H1 (cell line): ENCODE data around the gene SCN8A. TPM values are rescaled to one million over a fixed set of nuclear protein-coding genes. Genes with fewer than 3 reads are reported as not detected.

Experiments
- CTCF ChIA-PET: fragments of 300-600 bp; sonication (Branson Sonifier 250); formaldehyde crosslinking; loops from one replicate; lab custom pipeline; 2021; ENCODE audit not compliant: partially characterized antibody; lab: Charles Lee
- POLR2A ChIA-PET: fragments of 300-600 bp; sonication (Branson Sonifier 250); formaldehyde crosslinking; loops from one replicate; lab custom pipeline; 2021; ENCODE audit warnings: inconsistent platforms; ENCODE audit not compliant: partially characterized antibody; lab: Charles Lee
- DNase-seq, 2 experiments: peaks; one replicate each; pipeline versions ENCODE4 v3.0.0 to v3.0.0-alpha.2; 2010 to 2022; ENCODE audit warnings: low spot score in 2 of 2, low read depth in 1 of 2, mixed read lengths in 1 of 2
- FAIRE-seq: peaks from 2 replicates; lab custom pipeline; 2011; peaks lifted over from hg19 to GRCh38; lab: Jason Lieb, UNC
- H2AFZ ChIP-seq: 2 replicates; pipeline ENCODE4 v1.8.1; 2012; ENCODE audit warnings: low read length, inconsistent platforms
- H2AK5ac ChIP-seq: 2 replicates; pipeline ENCODE4 v1.6.1; 2013; ENCODE audit warnings: low read depth, low read length
- H2BK120ac ChIP-seq: replicated peaks from 2 replicates; pipeline ENCODE3; 2013; ENCODE audit warnings: low read depth, low read length, inconsistent platforms
- H2BK12ac ChIP-seq: 2 replicates; pipeline ENCODE4 v1.6.1; 2013; ENCODE audit warnings: low read depth, low read length
- H2BK15ac ChIP-seq: 2 replicates; pipeline ENCODE4 v1.6.1; 2013; ENCODE audit warnings: low read length
- H2BK20ac ChIP-seq: 2 replicates; pipeline ENCODE4 v1.6.1; 2013; ENCODE audit warnings: low read length
- H2BK5ac ChIP-seq: 2 replicates; pipeline ENCODE4 v1.6.1; 2013; ENCODE audit warnings: low read depth, low read length
- H3K14ac ChIP-seq: 2 replicates; pipeline ENCODE4 v1.6.1; 2013; ENCODE audit warnings: inconsistent platforms; ENCODE audit not compliant: insufficient read length
- H3K18ac ChIP-seq: 2 replicates; pipeline ENCODE4 v1.6.1; 2013; ENCODE audit warnings: low read length; ENCODE audit errors: extremely low read depth
- H3K23ac ChIP-seq: 2 replicates; pipeline ENCODE4 v1.6.1; 2013; ENCODE audit warnings: inconsistent platforms; ENCODE audit not compliant: insufficient read length
- H3K23me2 ChIP-seq: 2 replicates; pipeline ENCODE4 v1.6.1; 2013; ENCODE audit warnings: low read depth, low read length
- H3K27ac ChIP-seq: 2 replicates; pipeline ENCODE4 v1.6.1; 2011; ENCODE audit warnings: low read depth, low read length, inconsistent platforms
- H3K27me3 ChIP-seq, 4 experiments: replicated peaks in 1 of 4; 1 replicate in 1 of 4; 2 replicates in 3 of 4; pipeline versions ENCODE4 v1.6.1 to v1.8.1; 2011 to 2013; ENCODE audit warnings: low read length in 3 of 4, mild to moderate bottlenecking in 3 of 4, inconsistent platforms in 2 of 4, mixed read lengths in 2 of 4, moderate library complexity in 1 of 4; ENCODE audit not compliant: control insufficient read depth in 3 of 4, insufficient read depth in 3 of 4; ENCODE audit errors: extremely low read depth in 1 of 4
- H3K36me3 ChIP-seq, 4 experiments: 2 replicates each; pipeline versions ENCODE4 v1.6.1 to v1.8.1; 2011 to 2013; ENCODE audit warnings: mild to moderate bottlenecking in 4 of 4, low read length in 3 of 4, moderate library complexity in 2 of 4, control low read depth in 1 of 4, inconsistent platforms in 1 of 4; ENCODE audit not compliant: insufficient read depth in 4 of 4, control insufficient read depth in 2 of 4
- H3K4ac ChIP-seq: replicated peaks from 2 replicates; pipeline ENCODE3; 2013; ENCODE audit warnings: low read length, low read depth, mixed read lengths, inconsistent platforms; ENCODE audit not compliant: insufficient read length
- H3K4me1 ChIP-seq, 4 experiments: replicated peaks in 1 of 4; 1 replicate in 1 of 4; 2 replicates in 3 of 4; pipeline versions ENCODE4 v1.6.1 to v1.8.1; 2011 to 2013; ENCODE audit warnings: low read length in 3 of 4, inconsistent platforms in 2 of 4, mixed read lengths in 1 of 4; ENCODE audit not compliant: insufficient read depth in 4 of 4, control insufficient read depth in 3 of 4
- H3K4me2 ChIP-seq, 2 experiments: 2 replicates each; pipeline versions ENCODE4 v1.6.1 to v1.8.1; 2011 to 2013; ENCODE audit warnings: low read depth in 2 of 2, low read length in 2 of 2, control low read depth in 1 of 2, inconsistent platforms in 1 of 2, mild to moderate bottlenecking in 1 of 2; ENCODE audit not compliant: insufficient read depth in 1 of 2
- H3K4me3 ChIP-seq, 4 experiments: fragments of 200-600, 300-600 bp in 1 of 4; sonication (generic), shearing (Covaris generic), sonication (Bioruptor Twin) in 1 of 4; 2 replicates each; pipeline versions ENCODE4 v1.5.1 to v1.8.1; 2011 to 2016; ENCODE audit warnings: low read length in 4 of 4, low read depth in 3 of 4, control low read depth in 2 of 4, inconsistent platforms in 2 of 4, mild to moderate bottlenecking in 2 of 4, mixed read lengths in 1 of 4, moderate library complexity in 1 of 4; ENCODE audit not compliant: insufficient read depth in 2 of 4; ENCODE audit errors: extremely low read depth in 1 of 4
- H3K56ac ChIP-seq: replicated peaks from 2 replicates; pipeline ENCODE3; 2013; ENCODE audit warnings: low read depth, mild to moderate bottlenecking, mixed read lengths, low read length, inconsistent platforms; ENCODE audit not compliant: insufficient read length
- H3K79me1 ChIP-seq: 2 replicates; pipeline ENCODE4 v1.6.1; 2013; ENCODE audit warnings: low read depth, low read length, control low read depth
- H3K79me2 ChIP-seq, 2 experiments: 2 replicates each; pipeline versions ENCODE4 v1.6.1 to v1.8.1; 2012 to 2013; ENCODE audit warnings: low read length in 2 of 2, mild to moderate bottlenecking in 2 of 2, inconsistent platforms in 1 of 2; ENCODE audit not compliant: insufficient read depth in 2 of 2, control insufficient read depth in 1 of 2
- H3K9ac ChIP-seq, 4 experiments: replicated peaks in 1 of 4; 1 replicate in 1 of 4; 2 replicates in 3 of 4; pipeline versions ENCODE4 v1.6.1 to v1.8.1; 2011 to 2013; ENCODE audit warnings: low read depth in 3 of 4, low read length in 3 of 4, control low read depth in 2 of 4, mild to moderate bottlenecking in 2 of 4, moderate library complexity in 2 of 4, inconsistent platforms in 1 of 4; ENCODE audit errors: extremely low read depth in 1 of 4
- H3K9me3 ChIP-seq, 2 experiments: 2 replicates each; pipeline versions ENCODE4 v1.6.1 to v1.8.1; 2012 to 2013; ENCODE audit warnings: mild to moderate bottlenecking in 2 of 2, moderate library complexity in 2 of 2, control low read depth in 1 of 2, inconsistent platforms in 1 of 2, low read depth in 1 of 2, low read length in 1 of 2, mixed read lengths in 1 of 2; ENCODE audit not compliant: insufficient read depth in 2 of 2
- H4K20me1 ChIP-seq, 2 experiments: replicated peaks in 1 of 2; 2 replicates each; pipeline versions ENCODE3 to v1.8.1; 2011 to 2013; ENCODE audit warnings: inconsistent platforms in 2 of 2, low read length in 2 of 2, mild to moderate bottlenecking in 1 of 2; ENCODE audit not compliant: insufficient read depth in 2 of 2, control insufficient read depth in 1 of 2
- H4K5ac ChIP-seq: 2 replicates; pipeline ENCODE4 v1.6.1; 2013; ENCODE audit warnings: low read length, low read depth, mixed read lengths, inconsistent platforms; ENCODE audit not compliant: insufficient read length
- H4K8ac ChIP-seq: 2 replicates; pipeline ENCODE4 v1.8.0; 2013; ENCODE audit warnings: mild to moderate bottlenecking, moderate library complexity, low read length, inconsistent platforms; ENCODE audit not compliant: insufficient read depth; ENCODE audit errors: extremely low read depth
- H4K91ac ChIP-seq: replicated peaks from 2 replicates; pipeline ENCODE3; 2013; ENCODE audit warnings: low read length, mixed read lengths, inconsistent platforms; ENCODE audit not compliant: insufficient read length
- BRCA1 ChIP-seq: IDR thresholded peaks from 2 replicates; pipeline ENCODE4 v1.6.1; 2012; ENCODE audit warnings: low read depth, low read length, improper control_type of control experiment
- GTF2F1 ChIP-seq: IDR thresholded peaks from 2 replicates; pipeline ENCODE4 v1.6.1; 2012; ENCODE audit warnings: low read depth, low read length, improper control_type of control experiment, borderline replicate concordance
- PHF8 ChIP-seq: fragments of 200-600 bp; sonication (generic); conservative IDR thresholded peaks from 2 replicates; pipeline ENCODE4 v1.7.1; 2012; ENCODE audit warnings: low read depth, mild to moderate bottlenecking, inconsistent platforms, low read length, moderate library complexity
- RBBP5 ChIP-seq: IDR thresholded peaks from 2 replicates; pipeline ENCODE4 v1.7.1; 2012; ENCODE audit warnings: low read depth, mild to moderate bottlenecking, inconsistent platforms, low read length, moderate library complexity, borderline replicate concordance
- SUZ12 ChIP-seq: fragments of 200-600 bp; sonication (generic); IDR thresholded peaks from 2 replicates; pipeline ENCODE4 v1.6.1; 2012; ENCODE audit warnings: mild to moderate bottlenecking, inconsistent platforms, low read length, moderate library complexity, mixed read lengths
- WGBS, 2 experiments: shearing (Covaris generic) in 1 of 2; methylation state at CpG; one replicate each; pipeline versions ENCODE4 v1.1.6 to v1.1.7; 2013 to 2015; ENCODE audit warnings: low lambda C conversion rate in 2 of 2, mixed read lengths in 2 of 2, inconsistent platforms in 1 of 2, low coverage in 1 of 2, missing lambda C conversion rate in 1 of 2; ENCODE audit not compliant: insufficient replicate concordance in 2 of 2, insufficient coverage in 1 of 2, insufficient read length in 1 of 2; ENCODE audit errors: extremely low coverage in 1 of 2, missing lambda C conversion rate in 1 of 2; 5-methylcytosine and 5-hydroxymethylcytosine counted together
- polyA plus RNA-seq, 7 experiments: library from polyadenylated mRNA; depleted of rRNA in 3 of 7; stranded (reverse) in 5 of 7; unstranded in 2 of 7; fragments of >200 nt in 5 of 7; fragments of 200-250 nt in 2 of 7; gene quantifications; 1 replicate in 5 of 7; 2 replicates in 1 of 7; 4 replicates in 1 of 7; pipeline versions ENCODE4 v1.2.1 to v1.2.3, GENCODE V29; 2011 to 2013; ENCODE audit warnings: missing spikeins in 2 of 7, mixed read lengths in 2 of 7
- total RNA-seq: library from RNA; stranded (reverse); fragmentation: NEBNext Ultra II Directional; extraction: Animal tissue kit (Norgen Biotek cat#: 25700); gene quantifications from 2 replicates; pipeline ENCODE4 v1.2.1, GENCODE V29; 2021

Gene SCN8A
- total and polyA plus RNA-seq, 2 of the 8 experiments (the other 6 are each of a cell fraction or from before 2014, with no cell fraction given) = 6.3 to 10.7 TPM

GRCh38 chr12:51819736-51820525 lies 228.9 kb downstream of the SCN8A start:
- Histone ChIP-seq H3K9me3 (no peaks in the 10 kb centered on the region), H3K79me1 (no peaks in the 10 kb centered on the region; the same call in 1 of the 2 replicates), H4K20me1 (peaks cover 0 to 11% of the 10 kb centered on the region in 2 experiments), H3K27ac (no peak overlapping the region), H3K56ac (no peak overlapping the region), H4K8ac (peak overlapping the region; percentile 57), H3K23ac (no peak overlapping the region), H4K5ac (no peak overlapping the region), H2AFZ (no peak overlapping the region), H2BK12ac (no peak overlapping the region), H3K79me2 (no peaks in the 10 kb centered on the region), H2BK15ac (no peak overlapping the region), H3K36me3 (no peaks in the 10 kb centered on the region; a peak in 1 of 8 replicates), H3K4me3 (peak overlapping the region; percentile 63 to 80 (median 76)), H2BK120ac (no peak overlapping the region), H3K4ac (no peak overlapping the region), H2AK5ac (no peak overlapping the region), H3K23me2 (peaks cover 10% of the 10 kb centered on the region; the same call in 1 of the 2 replicates), H3K4me1 (peaks cover 0 to 11% (median 8%) of the 10 kb centered on the region in 4 experiments; a peak in 6 of 7 replicates), H2BK5ac (no peak overlapping the region), H3K18ac (peak overlapping the region; percentile 19), H4K91ac (peak overlapping the region; percentile 25), H3K9ac (peak overlapping the region in 2 of 4 experiments; percentile 20 to 76; a peak in 3 of 7 replicates), H3K4me2 (peak overlapping the region; percentile 73 to 93), H3K14ac (no peak overlapping the region), H2BK20ac (no peak overlapping the region), H3K27me3 (peaks cover 0 to 34% (median 28%) of the 10 kb centered on the region in 4 experiments; a peak in 6 of 7 replicates)
- DNase-seq (no peak), FAIRE-seq (no peak)
- TF ChIP-seq SUZ12 = no peak
- TF ChIP-seq PHF8 = 0 out of 2 replicates have a peak, but pooled peaks have one; percentile 5
- no peak for TF ChIP-seq BRCA1
- no peak for TF ChIP-seq RBBP5
- TF ChIP-seq GTF2F1 = no peak
- ChIA-PET CTCF (interaction anchor here (0.6 to 9.0 kb wide), 12 partner anchors 10 to 771 kb away, joined by 3 to 139 read pairs (median 3); no protein-coding TSS in a partner anchor), POLR2A (interaction anchor here (1.0 to 2.9 kb wide), 13 partner anchors 8 to 227 kb away, joined by 3 to 12 read pairs (median 4); no protein-coding TSS in a partner anchor)
- WGBS, 2 experiments = 42% methylated on average over 16 of the region's 32 CpGs; no CpG with 5 or more reads in 1 of the 2 experiments
